HepG2 (cell line): ENCODE results near the gene CDK15. TPM values are rescaled to one million over a fixed set of nuclear protein-coding genes. Genes with fewer than 3 reads are reported as not detected.

Experiments used
- ATRX ChIP-seq: sonication (generic); formaldehyde crosslinking; IDR thresholded peaks from 2 replicates; pipeline ENCODE4 v1.4.0; 2020; ENCODE audit warnings: missing genetic modification reagents, borderline replicate concordance
- EEA1 ChIP-seq: sonication (generic); formaldehyde crosslinking; IDR thresholded peaks from 2 replicates; pipeline ENCODE4 v1.5.1; 2020; ENCODE audit warnings: mild to moderate bottlenecking, missing genetic modification reagents, borderline replicate concordance
- HMG20B ChIP-seq: conservative IDR thresholded peaks from 2 replicates; pipeline ENCODE4 v1.6.1; 2016; ENCODE audit warnings: missing genetic modification reagents, missing compliant biosample characterization
- IKZF1 ChIP-seq: fragments of 450-650 bp; IDR thresholded peaks from 2 replicates; pipeline ENCODE4 v1.7.1; 2016
- NKX3-1 ChIP-seq: sonication (generic); formaldehyde crosslinking; IDR thresholded peaks from 2 replicates; pipeline ENCODE4 v1.5.0; 2020; ENCODE audit warnings: missing genetic modification reagents
- SALL1 ChIP-seq: sonication (generic); formaldehyde crosslinking; IDR thresholded peaks from 2 replicates; pipeline ENCODE4 v1.8.0; 2022; ENCODE audit warnings: mild to moderate bottlenecking, missing genetic modification reagents
- ZNF549 ChIP-seq: sonication (generic); formaldehyde crosslinking; IDR thresholded peaks from 2 replicates; pipeline ENCODE4 v1.5.0; 2020; ENCODE audit warnings: missing genetic modification reagents
- polyA plus RNA-seq, 8 experiments: library from polyadenylated mRNA; depleted of rRNA in 3 of 8; stranded (reverse) in 7 of 8; unstranded in 1 of 8; fragments of >200 nt; fragmentation: Illumina TruSeq in 4 of 8; extraction: Trizol in 4 of 8; gene quantifications; 2 replicates each; pipeline versions ENCODE4 v1.2.1 to v1.2.3, GENCODE V29; 2011 to 2016; ENCODE audit warnings: low read depth in 4 of 8, missing spikeins in 1 of 8, mixed read lengths in 1 of 8; ENCODE audit not compliant: insufficient read depth in 1 of 8
- total RNA-seq, 5 experiments: library from RNA; depleted of rRNA; stranded (reverse); fragments of >200 nt; fragmentation: Illumina TruSeq; extraction: Trizol; gene quantifications; 2 replicates each; pipeline ENCODE4 v1.2.3, GENCODE V29; 2016; ENCODE audit warnings: low read depth in 1 of 5
- TF ChIP-seq, protein P1 (sequence below): sonication (generic); formaldehyde crosslinking; IDR thresholded peaks from 2 replicates; pipeline ENCODE4 v1.9.0; 2021; ENCODE audit warnings: missing genetic modification reagents, mild to moderate bottlenecking, borderline replicate concordance
- TF ChIP-seq, protein P2 (sequence below): sonication (generic); formaldehyde crosslinking; IDR thresholded peaks from 2 replicates; pipeline ENCODE4 v1.5.0; 2020; ENCODE audit warnings: mild to moderate bottlenecking, missing genetic modification reagents
- TF ChIP-seq, protein P3 (sequence below): IDR thresholded peaks from 2 replicates; pipeline ENCODE4 v1.6.1; 2016; ENCODE audit warnings: missing biosample characterization, missing genetic modification reagents, low read depth

The CDK15 gene
- total and polyA plus RNA-seq, 2 of the 13 experiments (the other 11 are each of a cell fraction or from before 2014, with no cell fraction given), result not detected

DNA sequence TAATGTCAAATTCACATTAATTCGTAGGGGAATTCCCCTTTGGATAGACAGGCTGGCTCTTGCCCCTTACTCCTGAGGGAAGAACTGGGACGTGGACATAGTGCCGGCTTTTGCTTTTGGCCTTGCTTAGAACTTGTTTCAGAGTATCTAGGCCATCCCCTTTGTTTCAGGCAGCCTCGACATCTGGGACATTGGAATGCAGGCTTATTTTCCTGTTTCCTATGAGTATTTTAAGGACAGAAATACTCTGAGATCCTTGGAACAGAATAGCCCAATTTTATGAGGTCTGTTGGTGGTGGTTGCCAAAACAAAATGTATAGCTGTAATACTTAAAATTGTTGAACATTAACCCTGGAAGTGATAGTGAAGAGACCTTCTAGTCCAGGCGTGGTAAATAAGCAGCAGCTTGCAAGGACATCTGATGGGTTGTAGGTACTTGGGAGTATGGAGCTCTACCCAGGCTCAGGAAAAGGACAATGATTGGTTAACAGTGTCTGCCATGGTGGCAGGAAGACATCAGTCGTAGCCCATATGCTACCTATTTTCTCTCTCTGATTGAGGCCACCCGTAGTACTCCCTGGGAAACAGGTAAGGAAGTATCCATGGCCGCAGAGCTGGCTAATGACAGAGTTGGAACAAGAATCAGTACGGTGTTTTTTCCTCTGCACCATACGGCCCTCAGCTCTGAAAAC lies 112.4 kb downstream of the CDK15 start (continued):
- TF ChIP-seq, protein P1, sequence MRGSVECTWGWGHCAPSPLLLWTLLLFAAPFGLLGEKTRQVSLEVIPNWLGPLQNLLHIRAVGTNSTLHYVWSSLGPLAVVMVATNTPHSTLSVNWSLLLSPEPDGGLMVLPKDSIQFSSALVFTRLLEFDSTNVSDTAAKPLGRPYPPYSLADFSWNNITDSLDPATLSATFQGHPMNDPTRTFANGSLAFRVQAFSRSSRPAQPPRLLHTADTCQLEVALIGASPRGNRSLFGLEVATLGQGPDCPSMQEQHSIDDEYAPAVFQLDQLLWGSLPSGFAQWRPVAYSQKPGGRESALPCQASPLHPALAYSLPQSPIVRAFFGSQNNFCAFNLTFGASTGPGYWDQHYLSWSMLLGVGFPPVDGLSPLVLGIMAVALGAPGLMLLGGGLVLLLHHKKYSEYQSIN (CRISPR knock-in tag), result no peak
- TF ChIP-seq ATRX (CRISPR knock-in tag) (no peak), ZNF549 (CRISPR knock-in tag) (no peak), IKZF1 (no peak), HMG20B (CRISPR knock-in tag) (no peak), SALL1 (CRISPR knock-in tag) (no peak), EEA1 (no peak), NKX3-1 (CRISPR knock-in tag) (no peak)
- TF ChIP-seq, protein P2, sequence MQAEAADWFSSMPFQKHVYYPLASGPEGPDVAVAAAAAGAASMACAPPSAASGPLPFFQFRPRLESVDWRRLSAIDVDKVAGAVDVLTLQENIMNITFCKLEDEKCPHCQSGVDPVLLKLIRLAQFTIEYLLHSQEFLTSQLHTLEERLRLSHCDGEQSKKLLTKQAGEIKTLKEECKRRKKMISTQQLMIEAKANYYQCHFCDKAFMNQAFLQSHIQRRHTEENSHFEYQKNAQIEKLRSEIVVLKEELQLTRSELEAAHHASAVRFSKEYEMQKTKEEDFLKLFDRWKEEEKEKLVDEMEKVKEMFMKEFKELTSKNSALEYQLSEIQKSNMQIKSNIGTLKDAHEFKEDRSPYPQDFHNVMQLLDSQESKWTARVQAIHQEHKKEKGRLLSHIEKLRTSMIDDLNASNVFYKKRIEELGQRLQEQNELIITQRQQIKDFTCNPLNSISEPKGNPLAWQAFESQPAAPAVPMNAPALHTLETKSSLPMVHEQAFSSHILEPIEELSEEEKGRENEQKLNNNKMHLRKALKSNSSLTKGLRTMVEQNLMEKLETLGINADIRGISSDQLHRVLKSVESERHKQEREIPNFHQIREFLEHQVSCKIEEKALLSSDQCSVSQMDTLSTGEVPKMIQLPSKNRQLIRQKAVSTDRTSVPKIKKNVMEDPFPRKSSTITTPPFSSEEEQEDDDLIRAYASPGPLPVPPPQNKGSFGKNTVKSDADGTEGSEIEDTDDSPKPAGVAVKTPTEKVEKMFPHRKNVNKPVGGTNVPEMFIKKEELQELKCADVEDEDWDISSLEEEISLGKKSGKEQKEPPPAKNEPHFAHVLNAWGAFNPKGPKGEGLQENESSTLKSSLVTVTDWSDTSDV (CRISPR knock-in tag), result no peak
- TF ChIP-seq, protein P3, sequence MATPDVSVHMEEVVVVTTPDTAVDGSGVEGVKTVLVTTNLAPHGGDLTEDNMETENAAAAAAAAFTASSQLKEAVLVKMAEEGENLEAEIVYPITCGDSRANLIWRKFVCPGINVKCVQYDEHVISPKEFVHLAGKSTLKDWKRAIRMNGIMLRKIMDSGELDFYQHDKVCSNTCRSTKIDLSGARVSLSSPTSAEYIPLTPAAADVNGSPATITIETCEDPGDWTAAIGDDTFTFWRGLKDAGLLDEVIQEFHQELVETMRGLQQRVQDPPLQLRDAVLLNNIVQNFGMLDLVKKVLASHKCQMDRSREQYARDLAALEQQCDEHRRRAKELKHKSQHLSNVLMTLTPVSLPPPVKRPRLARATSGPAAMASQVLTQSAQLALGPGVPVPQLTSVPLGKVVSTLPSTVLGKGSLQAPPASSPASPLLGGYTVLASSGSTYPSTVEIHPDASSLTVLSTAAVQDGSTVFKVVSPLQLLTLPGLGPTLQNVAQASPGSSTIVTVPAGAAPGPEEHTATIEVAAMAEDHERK, result no peak
